HUES64 (cell line): ENCODE data around the gene ARHGAP11B.
"Not testable (repeated sequence)": the region's sequence is repeated elsewhere in the genome, so short reads cannot be mapped to it uniquely, and the experiment has no call there.

ENCODE experiments used
- H3K27ac ChIP-seq: 2 replicates; pipeline ENCODE4 v1.7.0; 2013; ENCODE audit warnings: low read depth, low read length, inconsistent platforms
- H3K27me3 ChIP-seq: 2 replicates; pipeline ENCODE4 v1.6.1; 2013; ENCODE audit warnings: mild to moderate bottlenecking, low read length; ENCODE audit not compliant: insufficient read depth
- H3K36me3 ChIP-seq: 2 replicates; pipeline ENCODE4 v1.6.1; 2013; ENCODE audit warnings: mild to moderate bottlenecking, low read length; ENCODE audit not compliant: insufficient read depth
- H3K4me1 ChIP-seq: 2 replicates; pipeline ENCODE4 v1.6.1; 2013; ENCODE audit warnings: mild to moderate bottlenecking, low read length, moderate library complexity; ENCODE audit not compliant: insufficient read depth
- H3K4me3 ChIP-seq: 2 replicates; pipeline ENCODE4 v1.5.1; 2013; ENCODE audit warnings: mild to moderate bottlenecking, low read length, moderate library complexity
- H3K9ac ChIP-seq: 2 replicates; pipeline ENCODE4 v1.6.1; 2013; ENCODE audit warnings: mild to moderate bottlenecking, low read depth, low read length
- H3K9me3 ChIP-seq: 2 replicates; pipeline ENCODE4 v1.6.1; 2013; ENCODE audit warnings: low read depth, low read length; ENCODE audit not compliant: insufficient read depth
- WGBS: fragments of 150-250, 120-280 bp; methylation state at CpG from one replicate; pipeline ENCODE4 v1.1.7; 2013; ENCODE audit warnings: missing lambda C conversion rate; 5-methylcytosine and 5-hydroxymethylcytosine counted together

Gene ARHGAP11B

DNA sequence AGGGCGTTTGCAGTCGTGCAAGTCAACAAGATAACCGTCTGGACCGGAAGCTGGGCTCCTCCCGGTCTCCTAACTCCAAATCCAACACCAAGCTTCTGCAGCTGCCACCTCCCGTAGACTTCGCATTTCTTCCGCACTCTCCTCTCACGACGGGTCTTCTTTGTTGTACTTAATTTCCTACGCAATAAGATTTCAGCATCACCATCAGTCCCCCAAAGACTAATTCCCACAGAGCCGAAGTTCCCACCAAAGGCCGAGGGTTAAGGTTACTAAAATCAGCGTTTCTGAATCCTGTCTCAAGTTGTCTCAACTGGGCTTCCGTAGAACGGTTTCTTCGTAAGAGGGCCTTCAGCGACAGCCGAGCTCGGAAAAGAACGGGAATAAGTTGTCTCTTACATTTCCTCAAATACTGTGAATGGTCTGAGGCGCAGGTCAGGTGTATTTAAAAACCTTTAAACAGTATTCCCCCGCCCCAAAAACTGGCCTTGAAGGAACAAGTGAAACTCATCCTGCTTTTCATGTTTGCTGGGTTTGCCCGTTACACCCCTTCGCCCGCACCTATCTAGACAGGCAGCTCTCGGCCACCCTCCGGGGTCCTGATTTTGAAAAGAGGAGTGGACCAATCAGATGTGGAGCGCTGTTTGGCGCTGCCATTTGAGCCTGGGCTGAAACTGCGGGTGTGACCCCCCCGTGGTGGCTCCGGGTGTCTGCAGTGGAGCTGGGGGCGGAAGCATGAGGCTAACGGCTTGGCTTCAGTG lies at the start of gene ARHGAP11B:
Gene ARHGAP11B, plus strand, starts transcription at position 693 of the 758 bp plus-strand sequence.
- Histone ChIP-seq H3K9ac (peak within 1 kb of the TSS; percentile 93), H3K4me3 (peak within 1 kb of the TSS; percentile 97), H3K27ac (peak within 1 kb of the TSS; percentile 87)
- not testable (repeated sequence) for H3K27me3 ChIP-seq, H3K9me3 ChIP-seq, H3K4me1 ChIP-seq, H3K36me3 ChIP-seq
- WGBS = under 1% methylated on average over 32 of the region's 35 CpGs

DNA sequence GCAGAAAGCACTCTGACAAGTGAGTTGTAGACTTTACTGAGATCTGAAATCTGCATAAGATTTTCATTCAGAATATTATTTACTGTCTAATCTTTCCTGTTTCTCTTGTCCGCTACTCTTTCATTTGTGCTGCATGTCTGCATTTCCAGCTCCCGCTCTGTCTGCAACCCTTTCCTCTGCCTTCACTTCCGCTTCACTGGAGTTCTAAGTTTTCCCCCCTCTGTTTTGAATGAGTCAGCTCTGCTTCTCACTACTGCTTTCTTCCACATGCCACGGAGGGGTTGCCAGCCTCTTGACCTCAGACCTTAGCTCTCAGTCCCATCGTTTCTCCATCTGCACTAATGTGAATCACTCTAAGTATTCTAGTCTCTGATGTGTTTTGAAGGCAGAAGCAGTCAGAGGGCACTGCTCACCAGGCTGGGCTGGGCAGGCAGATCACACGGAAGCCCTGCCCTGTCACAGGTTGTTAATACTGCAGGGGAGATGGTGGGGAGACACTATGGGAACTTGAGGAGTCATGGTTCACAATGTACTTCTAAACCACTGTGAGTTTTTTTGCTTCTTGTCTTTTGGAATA lies 46.4 kb upstream of the ARHGAP11B start:
- not testable (repeated sequence) for H3K9me3 ChIP-seq, H3K4me1 ChIP-seq, H3K9ac ChIP-seq, H3K27me3 ChIP-seq, H3K27ac ChIP-seq, H3K4me3 ChIP-seq, H3K36me3 ChIP-seq
- no CpG with 5 or more reads among the region's 6 CpGs for WGBS

DNA sequence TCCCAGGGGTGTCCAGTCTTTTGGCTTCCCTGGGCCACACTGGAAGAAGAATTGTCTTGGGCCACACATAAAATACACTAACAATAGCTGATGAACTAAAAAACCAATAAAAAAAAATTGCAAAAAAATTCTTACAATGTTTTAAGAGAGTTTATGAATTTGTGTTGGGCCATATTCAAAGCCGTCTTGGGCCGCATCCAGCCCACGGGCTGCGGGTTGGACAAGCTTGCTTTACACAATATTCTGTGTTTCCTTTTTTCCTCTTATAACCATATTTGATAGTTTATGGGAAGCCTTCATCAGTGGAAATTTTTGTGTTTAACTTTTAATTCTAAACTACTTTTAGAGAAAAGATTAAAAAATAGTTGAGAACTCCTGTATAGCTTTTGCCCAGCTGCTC lies 45.2 kb upstream of the ARHGAP11B start:
- not testable (repeated sequence) for H3K4me3 ChIP-seq, H3K27me3 ChIP-seq, H3K36me3 ChIP-seq, H3K4me1 ChIP-seq, H3K27ac ChIP-seq, H3K9ac ChIP-seq, H3K9me3 ChIP-seq
- no CpG with 5 or more reads among the region's 4 CpGs for WGBS

DNA sequence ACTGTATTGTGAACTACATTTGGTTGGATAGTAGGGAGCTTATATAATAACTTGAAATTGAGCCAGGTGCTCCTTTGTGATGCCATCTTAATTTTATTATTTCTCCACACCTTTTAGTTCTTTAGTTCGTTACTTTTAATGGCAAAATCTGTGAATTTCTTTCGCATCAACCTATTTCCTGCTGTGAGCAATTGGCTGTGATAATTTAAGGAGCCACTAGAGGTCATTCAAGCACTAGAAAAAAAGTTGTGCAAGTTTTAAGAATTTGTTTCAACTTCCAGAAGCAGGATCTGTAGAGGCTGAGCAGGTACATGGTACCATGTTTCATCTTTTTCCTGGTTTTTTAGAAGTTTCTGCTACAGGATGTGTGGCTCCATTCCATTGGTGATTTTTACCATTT lies 27.0 kb upstream of the ARHGAP11B start:
- not testable (repeated sequence) for H3K27ac ChIP-seq, H3K9ac ChIP-seq, H3K36me3 ChIP-seq, H3K4me3 ChIP-seq, H3K27me3 ChIP-seq, H3K9me3 ChIP-seq, H3K4me1 ChIP-seq
- 33% methylated on average over 2 of the region's 2 CpGs for WGBS

DNA sequence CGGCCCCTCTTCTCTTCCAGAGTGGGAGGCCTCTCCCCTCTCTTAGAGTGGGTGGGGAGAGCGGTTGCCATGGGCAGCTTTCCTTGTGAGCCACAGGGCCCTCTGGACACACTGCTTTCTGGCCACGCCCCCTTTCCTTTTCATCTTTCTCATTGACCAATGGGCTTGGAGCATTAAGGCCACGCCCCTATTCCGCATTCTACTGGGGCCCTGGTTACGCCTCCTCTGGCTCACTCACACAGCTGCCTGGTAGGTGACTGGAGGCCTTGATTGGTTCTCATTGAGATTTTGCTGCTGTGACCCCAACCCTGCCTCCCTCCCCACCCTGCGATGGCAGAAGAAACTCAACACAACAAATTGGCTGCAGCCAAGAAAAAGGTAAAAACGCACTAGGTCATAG lies 22.1 kb upstream of the ARHGAP11B start, which contains the start of gene GOLGA8H:
Gene GOLGA8H, plus strand, starts transcription at position 233 of the 400 bp plus-strand sequence. Its CDS starts 98 bp downstream, at position 331.
- not testable (repeated sequence) for H3K9me3 ChIP-seq, H3K4me1 ChIP-seq, H3K9ac ChIP-seq, H3K4me3 ChIP-seq, H3K27me3 ChIP-seq, H3K36me3 ChIP-seq, H3K27ac ChIP-seq
- WGBS = 79% methylated on average over 6 of the region's 8 CpGs

DNA sequence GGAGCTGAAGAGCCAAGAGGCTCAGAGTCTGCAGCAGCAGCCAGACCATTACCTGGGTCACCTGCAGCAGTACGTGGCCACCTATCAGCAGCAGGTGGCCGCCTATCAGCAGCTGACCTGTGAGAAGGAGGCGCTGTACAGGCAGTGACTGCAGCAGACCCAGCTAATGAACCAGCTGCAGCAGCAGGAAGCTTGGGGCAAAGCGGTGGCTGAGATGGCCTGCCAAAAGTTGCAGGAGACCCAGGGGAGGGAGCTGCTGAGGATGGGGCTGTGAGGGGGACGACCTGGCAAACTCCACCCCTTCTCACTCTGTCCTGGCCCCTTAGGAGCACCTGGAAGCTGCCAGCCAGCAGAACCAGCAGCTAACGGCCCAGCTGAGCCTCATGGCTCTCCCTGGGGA lies 13.7 kb upstream of the ARHGAP11B start:
- not testable (repeated sequence) for H3K27ac ChIP-seq, H3K9me3 ChIP-seq, H3K36me3 ChIP-seq, H3K27me3 ChIP-seq, H3K4me3 ChIP-seq, H3K9ac ChIP-seq, H3K4me1 ChIP-seq
- WGBS = no CpG with 5 or more reads among the region's 6 CpGs

DNA sequence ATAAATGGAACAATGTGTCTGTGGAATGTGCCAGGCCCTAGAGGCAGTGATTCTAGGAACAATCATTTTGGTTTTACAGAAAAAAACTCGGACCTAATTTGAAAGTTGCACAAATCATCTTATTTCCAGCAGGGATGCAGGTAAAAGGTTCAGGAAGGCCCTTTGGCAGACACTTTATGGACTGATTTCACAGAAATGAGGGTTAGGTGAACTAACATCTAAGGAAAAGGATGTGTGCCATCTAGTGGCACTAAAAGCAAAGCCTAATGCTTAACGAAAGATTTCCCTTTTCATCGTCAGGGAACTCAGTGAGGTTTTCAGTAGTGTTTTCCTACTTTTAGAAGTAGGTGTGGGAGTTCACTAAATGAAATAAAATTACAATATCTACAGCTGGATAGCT lies 4.6 kb upstream of the ARHGAP11B start:
- not testable (repeated sequence) for H3K27ac ChIP-seq, H3K9me3 ChIP-seq, H3K4me1 ChIP-seq, H3K27me3 ChIP-seq, H3K36me3 ChIP-seq, H3K4me3 ChIP-seq, H3K9ac ChIP-seq
- WGBS = 20% methylated on average over 1 of the region's 3 CpGs

DNA sequence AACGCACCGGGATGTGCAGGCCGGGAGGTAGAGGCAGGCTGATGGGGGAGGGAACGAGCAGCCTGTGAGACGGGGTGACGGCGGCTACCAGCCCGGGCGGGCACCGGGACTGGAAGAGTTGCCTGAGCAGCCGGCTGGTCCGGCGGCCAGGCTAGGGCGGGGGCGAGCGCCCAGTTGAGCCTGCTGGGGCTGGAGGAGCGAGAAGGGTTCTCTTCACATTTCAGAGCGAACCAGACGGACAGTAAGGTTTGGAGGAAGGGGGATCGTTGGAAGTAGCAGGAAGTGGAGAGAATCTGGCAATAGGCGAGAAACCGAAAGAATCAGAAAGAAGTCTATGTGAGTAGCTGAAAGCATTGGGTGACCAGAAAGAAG lies 252 bp downstream of the ARHGAP11B start:
- not testable (repeated sequence) for H3K27me3 ChIP-seq, H3K9me3 ChIP-seq, H3K36me3 ChIP-seq, H3K4me1 ChIP-seq
- WGBS = under 1% methylated on average over 9 of the region's 22 CpGs
- peak overlapping the region; percentile 93 for H3K9ac ChIP-seq
- H3K4me3 ChIP-seq = peak overlapping the region; percentile 97
- H3K27ac ChIP-seq = peak overlapping the region; percentile 87

DNA sequence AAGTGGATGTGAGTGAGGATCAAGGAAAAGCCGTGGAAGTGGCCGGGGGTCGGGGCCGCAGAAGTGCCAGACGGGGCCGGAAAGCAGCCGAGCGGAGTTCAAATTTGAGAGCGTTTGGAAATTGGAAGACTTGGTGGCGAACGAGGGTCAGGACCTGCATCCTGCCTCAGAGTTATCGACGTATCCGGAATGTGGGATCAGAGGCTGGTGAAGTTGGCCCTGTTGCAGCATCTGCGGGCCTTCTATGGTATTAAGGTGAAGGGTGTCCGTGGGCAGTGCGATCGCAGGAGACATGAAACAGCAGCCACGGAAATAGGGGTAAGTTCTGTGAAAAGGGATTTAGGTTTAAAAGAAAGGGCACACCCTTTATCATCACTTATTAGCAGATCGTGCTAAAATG lies 704 bp downstream of the ARHGAP11B start:
- peak overlapping the region; percentile 97 for H3K4me3 ChIP-seq
- H3K9ac ChIP-seq = peak overlapping the region; percentile 93
- H3K27me3 ChIP-seq, H3K27ac ChIP-seq, H3K4me1 ChIP-seq, H3K36me3 ChIP-seq, H3K9me3 ChIP-seq: not testable (repeated sequence)
- 1% methylated on average over 8 of the region's 20 CpGs for WGBS

DNA sequence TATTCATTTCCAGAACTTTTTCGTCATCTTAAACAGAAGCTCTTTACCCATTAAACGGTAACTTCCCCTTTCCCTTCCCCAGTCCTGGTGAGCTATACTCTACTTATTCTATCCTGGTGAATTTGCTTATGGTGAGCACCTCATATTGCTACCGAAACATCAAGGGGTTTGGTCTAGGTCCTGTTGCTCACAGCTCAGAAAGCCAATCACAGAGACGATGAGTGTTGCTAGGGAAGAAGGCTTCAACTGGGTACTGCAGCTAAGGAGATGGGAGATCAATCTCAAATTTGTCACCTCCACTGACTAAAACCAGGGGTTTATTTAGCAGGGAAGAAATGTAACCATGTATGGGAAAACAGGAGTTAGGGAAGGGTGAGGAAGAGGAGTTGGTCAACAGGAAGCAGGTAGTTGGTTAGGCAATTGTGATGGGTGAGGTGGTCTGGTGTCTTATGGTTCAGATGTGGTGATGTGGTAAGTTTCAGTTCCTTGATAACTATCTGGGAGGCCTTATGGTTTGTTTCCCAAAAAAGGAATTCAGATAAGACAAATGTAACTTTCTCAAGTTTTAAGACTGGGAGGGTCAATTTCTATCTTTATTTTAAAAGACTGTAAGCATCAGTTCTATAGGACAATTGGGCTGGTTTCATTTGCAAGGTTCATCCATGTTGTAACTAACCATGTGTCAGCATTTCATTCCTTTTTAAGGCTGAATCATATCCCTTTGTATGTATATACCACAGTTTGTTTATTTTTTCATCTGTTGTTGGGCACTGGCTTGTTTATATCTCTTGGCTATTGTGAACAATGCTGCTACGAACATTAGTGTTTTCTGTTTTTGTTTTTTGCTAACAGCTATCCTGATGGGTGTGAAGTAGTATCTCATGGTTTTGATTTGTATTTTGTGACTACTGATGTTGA lies 24.3 kb downstream of the ARHGAP11B start:
- no peaks in the 10 kb centered on the region for H3K4me1 ChIP-seq
- WGBS = 97% methylated on average over 5 of the region's 5 CpGs
- no peaks in the 10 kb centered on the region for H3K27me3 ChIP-seq
- H3K27ac ChIP-seq = no peak overlapping the region
- no peaks in the 10 kb centered on the region for H3K9me3 ChIP-seq
- peaks cover 59% of the 10 kb centered on the region for H3K36me3 ChIP-seq
- no peak overlapping the region for H3K4me3 ChIP-seq
- H3K9ac ChIP-seq = no peak overlapping the region

DNA sequence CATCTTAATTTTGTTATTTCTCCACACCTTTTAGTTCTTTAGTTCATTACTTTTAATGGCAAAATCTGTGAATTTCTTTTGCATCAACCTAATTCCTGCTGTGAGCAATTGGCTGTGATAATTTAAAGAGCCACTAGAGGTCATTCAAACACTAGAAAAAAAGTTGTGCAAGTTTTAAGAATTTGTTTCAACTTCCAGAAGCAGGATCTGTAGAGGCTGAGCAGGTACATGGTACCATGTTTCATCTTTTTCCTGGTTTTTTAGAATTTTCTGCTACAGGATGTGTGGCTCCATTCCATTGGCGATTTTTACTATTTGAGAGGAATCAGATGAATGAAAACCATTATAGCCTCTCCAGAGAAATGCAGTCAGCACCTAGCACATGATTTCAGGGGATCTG lies 35.2 kb downstream of the ARHGAP11B start:
- WGBS = 91% methylated on average over 1 of the region's 1 CpG
- H3K27me3 ChIP-seq, H3K9me3 ChIP-seq, H3K4me1 ChIP-seq, H3K9ac ChIP-seq, H3K4me3 ChIP-seq, H3K27ac ChIP-seq: not testable (repeated sequence)
- H3K36me3 ChIP-seq = peaks cover 54% of the 10 kb centered on the region
